Nucleus accumbens (tissue), 56 donors: ENCODE results near the gene LCN9.
A peak's percentile ranks its signal among the peaks of the same experiment; 100 is the strongest.

Source experiments
- DNase-seq, 56 donors: peaks; one replicate each; lab custom pipeline; 2025; lab: John Stamatoyannopoulos, UW

The LCN9 gene

GRCh38 chr9:135695642-135696041 lies 32.5 kb downstream of the LCN9 start:
- DNase-seq = no peak

- no peak for DNase-seq
Measured at GRCh38 chr9:135696446-135696845, 33.3 kb downstream of the LCN9 start.

- no peak for DNase-seq
Measured at GRCh38 chr9:135697226-135697625, 34.1 kb downstream of the LCN9 start.

- no peak for DNase-seq
Measured at GRCh38 chr9:135698236-135698635, 35.1 kb downstream of the LCN9 start.

- no peak for DNase-seq
Measured at GRCh38 chr9:135698767-135699166, 35.7 kb downstream of the LCN9 start.

- no peak for DNase-seq
Measured at GRCh38 chr9:135699440-135699839, 36.3 kb downstream of the LCN9 start, which contains the start of gene SOHLH1. TSS of gene SOHLH1 (minus strand) at chr9:135699481. CDS start at chr9:135699467, 14 bp downstream.

GRCh38 chr9:135700525-135700924 lies 37.4 kb downstream of the LCN9 start:
- no peak for DNase-seq

- peak in 1 of 56 donors; percentile 72 for DNase-seq
Measured at GRCh38 chr9:135701067-135701958, 38.2 kb downstream of the LCN9 start.

GRCh38 chr9:135701959-135702721 lies 39.0 kb downstream of the LCN9 start, which contains the start of gene KCNT1:
TSS of gene KCNT1 (plus strand) at chr9:135702185. CDS start at chr9:135702259, 74 bp downstream.
- DNase-seq = peak in 33 of 56 donors; percentile 0 to 72 (median 12)

- no peak for DNase-seq
Measured at GRCh38 chr9:135703726-135704125, 40.6 kb downstream of the LCN9 start.

GRCh38 chr9:135704483-135704882 lies 41.4 kb downstream of the LCN9 start:
- DNase-seq = no peak

- no peak for DNase-seq
Measured at GRCh38 chr9:135705376-135705775, 42.3 kb downstream of the LCN9 start.

- no peak for DNase-seq
Measured at GRCh38 chr9:135706288-135706687, 43.2 kb downstream of the LCN9 start.

- DNase-seq = peak in 1 of 56 donors; percentile 4
Measured at GRCh38 chr9:135707252-135708138, 44.4 kb downstream of the LCN9 start.

- no peak for DNase-seq
Measured at GRCh38 chr9:135708164-135708563, 45.1 kb downstream of the LCN9 start.

GRCh38 chr9:135711391-135711790 lies 48.3 kb downstream of the LCN9 start:
- no peak for DNase-seq

- DNase-seq = no peak
Measured at GRCh38 chr9:135711881-135712280, 48.8 kb downstream of the LCN9 start.

- DNase-seq = no peak
Measured at GRCh38 chr9:135712613-135713295, 49.6 kb downstream of the LCN9 start.

- no peak for DNase-seq
Measured at GRCh38 chr9:135714242-135715055, 51.3 kb downstream of the LCN9 start.
